Esophagus squamous epithelium (tissue), 4 donors: ENCODE data around the gene ACACA.
"Not testable (repeated sequence)": the region's sequence is repeated elsewhere in the genome, so short reads cannot be mapped to it uniquely, and the experiment has no call there.

Experiments
- POLR2A ChIP-seq, 4 donors: fragments of 450-650 bp; IDR thresholded peaks; one replicate each; pipeline ENCODE4 v1.6.1; 2017; ENCODE audit warnings: antibody characterized with exemption in 4 of 4, mild to moderate bottlenecking in 4 of 4, moderate library complexity in 3 of 4
- TF ChIP-seq, protein P1 (sequence below), 6 experiments: fragments of 450-650 bp in 4 of 6; fragments of 200-600 bp in 2 of 6; sonication (generic) in 2 of 6; IDR thresholded peaks; one replicate each; pipeline ENCODE4 v1.5.1; 2016 to 2019; ENCODE audit warnings: antibody characterized with exemption in 6 of 6, mild to moderate bottlenecking in 4 of 6, moderate library complexity in 4 of 6

DNA sequence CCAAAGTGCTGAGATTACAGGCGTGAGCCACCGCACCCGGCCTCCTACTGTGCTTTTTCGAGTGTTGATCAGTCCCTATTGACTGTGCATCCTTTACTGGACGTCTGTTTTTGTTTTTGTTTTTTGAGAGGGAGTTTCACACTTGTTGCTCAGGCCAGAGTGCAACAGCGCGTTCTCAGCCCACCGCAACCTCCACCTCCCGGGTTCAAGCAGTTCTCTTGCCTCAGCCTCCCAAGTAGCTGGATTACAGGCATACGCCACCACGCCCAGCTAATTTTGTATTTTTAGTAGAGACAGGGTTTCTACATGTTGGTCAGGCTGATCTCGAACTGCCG lies 1.5 kb upstream of the ACACA start:
- TF ChIP-seq, protein P1, sequence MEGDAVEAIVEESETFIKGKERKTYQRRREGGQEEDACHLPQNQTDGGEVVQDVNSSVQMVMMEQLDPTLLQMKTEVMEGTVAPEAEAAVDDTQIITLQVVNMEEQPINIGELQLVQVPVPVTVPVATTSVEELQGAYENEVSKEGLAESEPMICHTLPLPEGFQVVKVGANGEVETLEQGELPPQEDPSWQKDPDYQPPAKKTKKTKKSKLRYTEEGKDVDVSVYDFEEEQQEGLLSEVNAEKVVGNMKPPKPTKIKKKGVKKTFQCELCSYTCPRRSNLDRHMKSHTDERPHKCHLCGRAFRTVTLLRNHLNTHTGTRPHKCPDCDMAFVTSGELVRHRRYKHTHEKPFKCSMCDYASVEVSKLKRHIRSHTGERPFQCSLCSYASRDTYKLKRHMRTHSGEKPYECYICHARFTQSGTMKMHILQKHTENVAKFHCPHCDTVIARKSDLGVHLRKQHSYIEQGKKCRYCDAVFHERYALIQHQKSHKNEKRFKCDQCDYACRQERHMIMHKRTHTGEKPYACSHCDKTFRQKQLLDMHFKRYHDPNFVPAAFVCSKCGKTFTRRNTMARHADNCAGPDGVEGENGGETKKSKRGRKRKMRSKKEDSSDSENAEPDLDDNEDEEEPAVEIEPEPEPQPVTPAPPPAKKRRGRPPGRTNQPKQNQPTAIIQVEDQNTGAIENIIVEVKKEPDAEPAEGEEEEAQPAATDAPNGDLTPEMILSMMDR (IDR thresholded peaks at IDR 0.05) = not testable (repeated sequence)
- TF ChIP-seq POLR2A (IDR thresholded peaks at IDR 0.05) = not testable (repeated sequence)
